C4-2B (cell line): ENCODE measurements around the gene LAMB1.

Experiments
- CTCF ChIP-seq: fragments of 450-650 bp; conservative IDR thresholded peaks from 2 replicates; pipeline ENCODE4 v1.5.1; 2017; ENCODE audit warnings: mild to moderate bottlenecking
- ZFX ChIP-seq: fragments of 450-650 bp; IDR thresholded peaks from 2 replicates; pipeline ENCODE4 v1.6.1; 2017

GRCh38 chr7:107911981-107912380 lies 91.0 kb downstream of the LAMB1 start:
- TF ChIP-seq CTCF: no peak
- TF ChIP-seq ZFX: no peak
